GM18505 (cell line): ENCODE results near the gene PHF21B.

Experiments used
- ATAC-seq: cut with Tn5 transposase; IDR thresholded peaks from one replicate; pipeline ENCODE4 v1.9.1; 2021; ENCODE audit not compliant: unreplicated experiment
- POLR2A ChIP-seq: IDR thresholded peaks from 4 replicates; pipeline ENCODE4 v1.6.1; 2011; ENCODE audit warnings: borderline replicate concordance; ENCODE audit not compliant: insufficient read depth, insufficient read length; ENCODE audit errors: extremely low read depth

Gene PHF21B

DNA sequence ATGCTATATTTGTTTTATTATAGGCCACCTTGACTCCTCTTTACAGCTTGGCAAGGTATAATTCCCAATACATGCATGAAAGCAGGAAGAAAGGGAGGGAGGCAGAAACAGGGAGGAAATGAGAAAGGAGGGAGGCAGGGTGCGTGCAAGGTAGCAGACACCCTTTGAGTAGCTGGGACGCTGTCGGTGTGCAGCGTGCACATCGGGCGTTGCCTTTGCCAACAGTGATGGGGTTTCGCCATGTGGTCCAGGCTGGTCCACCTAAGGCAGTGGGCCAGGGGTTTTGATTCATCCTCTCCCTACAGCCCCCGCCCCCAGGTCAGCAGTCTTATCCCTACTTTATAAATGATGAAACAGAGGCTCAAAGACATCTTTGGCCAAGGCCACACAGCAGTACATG lies 25.0 kb upstream of the PHF21B start:
- TF ChIP-seq POLR2A: no peak

DNA sequence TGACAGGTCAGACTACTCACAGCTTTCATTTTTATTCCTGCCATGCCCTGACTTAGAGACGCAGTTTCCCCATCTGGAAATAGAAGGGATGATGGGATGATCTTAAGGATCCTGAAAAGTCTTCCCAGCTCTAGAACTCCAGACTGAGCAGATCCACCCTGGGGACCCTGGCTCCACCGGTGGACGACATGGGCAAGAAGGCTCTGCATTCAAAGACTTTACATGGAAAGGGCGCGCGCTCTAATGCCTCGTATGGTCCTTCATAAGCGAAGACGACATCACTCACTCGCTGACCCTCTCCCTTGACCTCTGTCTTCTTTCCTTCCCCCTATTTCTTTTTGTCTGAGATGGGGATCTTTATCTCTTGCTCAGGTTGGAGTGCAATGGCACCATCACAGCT lies 24.4 kb upstream of the PHF21B start:
- no peak for ATAC-seq
- TF ChIP-seq POLR2A: no peak

More for the DNA sequence above, 25.0 kb upstream of the PHF21B start:
- no peak for ATAC-seq

- no peak for ATAC-seq
- TF ChIP-seq POLR2A: no peak
Observed at GRCh38 chr22:45033136-45033535, 23.3 kb upstream of the PHF21B start.

- no peak for TF ChIP-seq POLR2A
- ATAC-seq: no peak
Observed at GRCh38 chr22:45031629-45032403, 22.0 kb upstream of the PHF21B start.

DNA sequence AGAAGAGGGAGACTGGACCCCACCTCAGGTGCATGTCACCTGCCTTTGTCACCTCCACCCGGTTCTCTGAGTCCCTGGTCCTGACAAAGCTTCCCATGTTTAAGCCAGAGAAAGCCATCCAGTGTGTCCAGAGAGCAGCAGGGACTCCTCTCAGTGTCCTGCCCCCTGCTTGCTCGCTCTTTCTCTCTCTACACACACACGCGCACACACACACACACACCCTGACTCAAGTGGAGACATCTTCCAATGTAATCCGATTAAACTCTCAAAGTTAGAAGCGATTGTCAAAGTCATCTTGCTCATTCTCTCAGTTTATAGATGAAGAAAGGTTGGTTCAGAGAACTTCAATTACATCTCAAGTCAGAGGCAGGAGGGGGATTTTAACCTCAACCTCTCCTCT lies 19.7 kb upstream of the PHF21B start:
- no peak for ATAC-seq
- TF ChIP-seq POLR2A: no peak

DNA sequence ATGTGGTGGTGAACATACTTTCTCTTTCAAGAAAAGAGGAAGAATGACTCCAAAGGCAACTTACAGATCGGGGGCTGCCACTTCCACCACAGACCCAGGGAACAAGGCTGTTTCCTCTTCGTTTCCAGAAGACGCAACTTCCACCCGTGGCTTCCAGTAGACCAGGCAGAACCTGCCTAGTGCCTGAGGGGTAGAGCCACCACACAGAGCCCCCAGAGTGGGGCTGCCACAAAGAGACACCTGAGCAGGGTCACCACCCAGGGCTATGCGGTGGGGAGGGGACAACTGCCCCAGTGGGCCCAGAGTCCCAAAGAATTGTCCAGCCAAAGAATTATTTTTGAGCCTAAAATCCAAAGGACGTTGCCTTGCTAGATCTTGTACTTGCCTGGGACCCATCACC lies 16.7 kb upstream of the PHF21B start:
- TF ChIP-seq POLR2A: no peak
- no peak for ATAC-seq

DNA sequence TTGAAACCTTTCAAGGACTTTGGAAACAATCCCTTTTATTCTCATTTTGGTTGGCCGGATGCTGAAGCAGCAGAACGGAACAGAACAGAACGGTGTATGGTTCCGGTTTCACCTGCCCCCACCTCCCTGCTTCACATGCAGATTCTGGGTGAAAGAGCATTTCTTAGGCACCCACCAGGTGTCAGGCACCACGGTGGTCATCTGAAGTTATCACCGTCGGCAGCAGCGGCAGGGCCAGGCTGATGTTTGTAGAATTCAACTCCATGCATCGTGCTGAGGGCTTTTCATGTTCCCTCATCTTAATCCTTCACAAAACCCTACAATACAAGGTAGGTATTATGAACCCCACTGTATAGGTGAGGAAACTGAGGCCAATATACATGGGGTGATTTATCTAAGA lies 13.6 kb upstream of the PHF21B start:
- no peak for TF ChIP-seq POLR2A
- no peak for ATAC-seq

DNA sequence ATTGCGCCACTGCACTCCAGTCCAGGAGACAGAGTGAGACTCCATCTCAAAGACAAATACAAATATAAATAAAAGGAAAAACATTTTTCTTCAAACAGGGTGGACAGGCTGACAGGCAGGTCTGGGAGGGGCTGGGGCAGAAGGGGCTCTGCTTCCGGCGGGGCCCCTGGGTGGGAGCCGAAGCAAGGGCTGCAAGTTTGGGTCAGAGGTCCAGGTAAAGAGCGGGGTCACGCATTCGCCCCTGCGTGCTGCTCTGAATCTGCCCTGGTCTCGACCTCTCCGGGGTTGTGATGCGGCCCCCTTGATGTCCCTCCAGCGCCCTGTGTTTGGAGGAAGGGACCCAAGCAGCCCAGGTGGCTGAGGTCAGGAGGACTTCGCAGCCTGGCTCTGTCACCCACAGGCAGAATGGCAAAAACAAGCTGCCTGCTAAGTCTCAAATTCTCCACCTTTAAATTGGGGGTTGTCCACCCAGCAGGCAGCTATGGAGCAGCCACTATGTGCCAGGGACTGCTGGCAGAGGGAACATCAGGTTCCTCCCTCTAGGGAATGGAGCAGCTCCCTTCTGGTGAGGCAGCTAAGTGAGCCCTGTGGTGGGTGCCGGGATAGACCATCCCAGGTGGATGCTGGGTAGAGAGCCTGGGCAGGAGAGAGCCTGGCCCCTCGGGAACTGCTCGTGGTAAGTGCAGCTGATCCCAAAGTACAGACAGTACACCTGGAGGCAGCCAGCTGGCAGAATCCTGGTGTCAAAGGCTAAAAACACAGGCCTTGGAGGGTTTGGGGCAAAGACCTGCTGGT lies 10.3 kb upstream of the PHF21B start:
- no peak for ATAC-seq
- TF ChIP-seq POLR2A: no peak

DNA sequence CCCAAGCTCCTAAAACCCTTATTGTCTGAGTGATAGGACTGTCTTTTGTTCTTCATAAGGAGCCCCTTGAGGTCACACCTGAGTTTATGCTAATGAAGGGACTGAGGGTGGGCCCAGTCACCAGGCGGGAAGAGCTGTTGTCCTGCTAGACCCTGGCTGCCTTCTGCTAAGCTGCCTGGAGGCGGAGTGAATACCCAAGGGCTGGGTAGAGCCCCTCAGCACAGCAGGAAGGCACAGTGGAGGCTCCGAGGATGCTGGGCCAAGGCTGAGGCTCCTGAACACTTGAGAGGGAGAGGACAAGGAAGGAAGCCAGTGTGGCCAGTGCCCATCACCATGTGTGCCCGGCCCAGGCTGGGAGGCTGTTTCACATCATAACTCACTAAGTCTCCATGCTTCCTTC lies 4.8 kb upstream of the PHF21B start:
- no peak for ATAC-seq

DNA sequence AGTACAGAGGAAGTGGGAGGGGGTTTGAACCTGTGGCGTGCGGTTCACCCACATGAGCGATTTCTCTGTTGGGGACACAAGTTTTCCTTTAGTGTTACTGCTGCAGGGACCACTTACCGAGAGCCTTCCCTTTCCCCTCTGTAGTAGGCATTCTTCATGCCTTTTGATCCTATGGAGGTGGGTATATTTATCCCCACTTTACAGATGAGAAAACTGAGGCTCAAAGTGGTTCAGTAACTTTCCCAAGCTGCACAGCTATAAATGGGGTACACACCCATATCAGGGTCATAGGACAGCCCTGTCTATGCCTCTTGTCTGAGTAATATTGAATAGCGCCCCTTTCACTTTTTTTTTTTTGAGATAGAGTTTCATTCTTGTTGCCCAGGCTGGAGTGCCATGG lies 3.3 kb upstream of the PHF21B start:
- TF ChIP-seq POLR2A: no peak
- ATAC-seq: no peak

More for the DNA sequence above, 4.8 kb upstream of the PHF21B start:
- TF ChIP-seq POLR2A: no peak

- no peak for TF ChIP-seq POLR2A
- no peak for ATAC-seq
Observed at GRCh38 chr22:45010532-45010900, 711 bp upstream of the PHF21B start.

- TF ChIP-seq POLR2A: no peak
- no peak for ATAC-seq
Observed at GRCh38 chr22:45008751-45009605, 827 bp downstream of the PHF21B start.

DNA sequence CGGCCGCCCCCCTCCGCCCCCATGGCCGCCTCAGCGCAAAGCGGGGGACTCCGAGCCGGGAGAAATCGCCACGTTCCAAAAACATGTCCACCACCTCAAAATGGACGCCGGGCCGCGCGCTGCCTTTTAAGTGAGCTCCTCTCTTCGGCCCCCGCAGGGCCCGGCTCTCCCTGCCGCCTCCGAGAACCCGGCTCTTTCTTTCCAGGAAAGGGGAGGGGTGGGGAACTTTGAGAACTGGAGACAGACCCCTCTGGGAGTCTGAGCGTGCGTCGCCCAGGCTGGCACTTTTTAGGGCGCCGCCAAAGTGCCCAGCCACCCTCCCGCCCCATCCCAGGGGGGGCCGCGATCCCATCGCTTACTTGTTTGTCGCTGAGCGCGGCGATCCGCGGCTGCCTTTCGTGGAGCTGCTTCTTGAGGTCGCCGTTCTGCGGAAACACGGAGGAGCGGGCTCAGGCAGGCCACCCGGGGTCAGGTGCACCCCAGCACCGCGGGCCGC lies 1.6 kb downstream of the PHF21B start:
- no peak for ATAC-seq
- no peak for TF ChIP-seq POLR2A
